Prostate gland (tissue), 2 donors: Measurements from ENCODE around the gene MYNN.

Experiments
- CTCF ChIP-seq, 4 experiments: fragments of 200-600 bp in 2 of 4; fragments of 450-650 bp in 2 of 4; sonication (generic) in 2 of 4; IDR thresholded peaks; 1 replicate in 3 of 4; 2 replicates in 1 of 4; pipeline ENCODE4 v1.5.1; 2016 to 2019; ENCODE audit warnings: antibody characterized with exemption in 4 of 4, mild to moderate bottlenecking in 2 of 4, moderate library complexity in 2 of 4
- POLR2A ChIP-seq: fragments of 450-650 bp; IDR thresholded peaks from one replicate; pipeline ENCODE4 v1.6.1; 2016; ENCODE audit warnings: antibody characterized with exemption, mild to moderate bottlenecking

DNA sequence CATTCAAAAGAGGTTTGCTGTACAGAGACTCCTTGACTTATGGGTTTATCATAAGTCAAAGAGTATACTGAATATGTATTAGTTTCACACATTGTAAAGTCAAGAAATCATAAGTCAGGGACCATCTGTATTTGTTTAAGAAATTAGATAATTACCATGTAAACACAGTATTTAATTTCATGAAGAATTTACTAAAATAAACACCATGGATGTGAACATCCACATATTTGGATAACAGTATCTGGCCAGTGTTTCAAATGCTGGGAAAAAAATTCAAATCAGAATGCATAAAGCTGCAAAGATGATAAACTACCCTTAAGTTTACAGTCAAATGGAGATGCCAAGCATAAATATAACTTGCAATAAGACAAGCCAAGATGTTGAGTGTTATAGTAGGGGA lies 17.0 kb downstream of the MYNN start:
- TF ChIP-seq CTCF (IDR thresholded peaks at IDR 0.05), result no peak
- no peak for TF ChIP-seq POLR2A
